AG08396 (cell line): Measurements from ENCODE around the gene PRDM16.

Source experiments
- DNase-seq: peaks from one replicate; pipeline ENCODE4 v3.0.0; 2012; ENCODE audit warnings: low spot score, mixed read lengths

Gene PRDM16

GRCh38 chr1:3103967-3104677 lies 35.1 kb downstream of the PRDM16 start:
- DNase-seq, result no peak

- no peak for DNase-seq
These were observed 36.3 kb downstream of the PRDM16 start for GRCh38 chr1:3105167-3105863.

GRCh38 chr1:3106216-3106615 lies 37.2 kb downstream of the PRDM16 start:
- no peak for DNase-seq

- DNase-seq, result no peak
These were observed 38.2 kb downstream of the PRDM16 start for GRCh38 chr1:3107201-3107600.

GRCh38 chr1:3109355-3109754 lies 40.4 kb downstream of the PRDM16 start:
- DNase-seq, result no peak

GRCh38 chr1:3111348-3112021 lies 42.5 kb downstream of the PRDM16 start:
- DNase-seq, result no peak

GRCh38 chr1:3112526-3112925 lies 43.5 kb downstream of the PRDM16 start:
- no peak for DNase-seq

GRCh38 chr1:3113047-3113740 lies 44.2 kb downstream of the PRDM16 start:
- no peak for DNase-seq

- no peak for DNase-seq
These were observed 44.7 kb downstream of the PRDM16 start for GRCh38 chr1:3113741-3114056.

GRCh38 chr1:3114131-3114744 lies 45.2 kb downstream of the PRDM16 start:
- DNase-seq, result no peak

GRCh38 chr1:3114846-3115245 lies 45.8 kb downstream of the PRDM16 start:
- DNase-seq, result no peak

GRCh38 chr1:3115275-3116149 lies 46.5 kb downstream of the PRDM16 start:
- no peak for DNase-seq

- no peak for DNase-seq
These were observed 47.1 kb downstream of the PRDM16 start for GRCh38 chr1:3116150-3116510.

GRCh38 chr1:3116560-3116959 lies 47.6 kb downstream of the PRDM16 start:
- no peak for DNase-seq

- DNase-seq, result no peak
These were observed 48.9 kb downstream of the PRDM16 start for GRCh38 chr1:3117879-3118278.

GRCh38 chr1:3119061-3119460 lies 50.1 kb downstream of the PRDM16 start:
- no peak for DNase-seq

- no peak for DNase-seq
These were observed 50.7 kb downstream of the PRDM16 start for GRCh38 chr1:3119725-3120124.

- DNase-seq, result no peak
These were observed 51.1 kb downstream of the PRDM16 start for GRCh38 chr1:3120140-3120539.

- no peak for DNase-seq
These were observed 52.0 kb downstream of the PRDM16 start for GRCh38 chr1:3120994-3121393.

GRCh38 chr1:3121401-3122210 lies 52.6 kb downstream of the PRDM16 start:
- no peak for DNase-seq

GRCh38 chr1:3122311-3122710 lies 53.3 kb downstream of the PRDM16 start:
- no peak for DNase-seq
